ENCODE measurements around the gene GPN2. TPM values are rescaled to one million over a fixed set of nuclear protein-coding genes. Genes with fewer than 3 reads are reported as not detected.

GPN2 gene
- total RNA-seq, 1 experiment from 2014 or later = 11.9 TPM

- H3K27me3 ChIP-seq (replicated peaks) = no peaks in the 10 kb centered on the region
- H3K36me3 ChIP-seq = peaks cover 7% of the 10 kb centered on the region
- H3K4me3 ChIP-seq = no peak overlapping the region
- no peak for DNase-seq (ENCODE audit: low read depth in 1 of 2, low spot score in 2 of 2)
- peaks cover 2% of the 10 kb centered on the region for H3K4me1 ChIP-seq (replicated peaks)
- H3K27ac ChIP-seq = no peak overlapping the region
- H3K9me3 ChIP-seq (replicated peaks) = no peaks in the 10 kb centered on the region
Observed at GRCh38 chr1:26858891-26859640, 31.0 kb downstream of the GPN2 start.

- no peaks in the 10 kb centered on the region for H3K4me1 ChIP-seq (replicated peaks)
- H3K9me3 ChIP-seq (replicated peaks) = no peaks in the 10 kb centered on the region
- H3K27me3 ChIP-seq (replicated peaks) = no peaks in the 10 kb centered on the region
- peaks cover 16% of the 10 kb centered on the region for H3K36me3 ChIP-seq
- no peak overlapping the region for H3K27ac ChIP-seq
- H3K4me3 ChIP-seq = no peak overlapping the region
- DNase-seq (ENCODE audit: low read depth in 1 of 2, low spot score in 2 of 2) = no peak
Observed at GRCh38 chr1:26858160-26858559, 31.9 kb downstream of the GPN2 start.

GRCh38 chr1:26857473-26858060, 32.5 kb downstream of the GPN2 start:
- H3K36me3 ChIP-seq = peaks cover 20% of the 10 kb centered on the region
- no peak for DNase-seq (ENCODE audit: low read depth in 1 of 2, low spot score in 2 of 2)

GRCh38 chr1:26856604-26857469, 33.2 kb downstream of the GPN2 start:
- no peak overlapping the region for H3K4me3 ChIP-seq
- H3K27me3 ChIP-seq (replicated peaks) = no peaks in the 10 kb centered on the region
- H3K27ac ChIP-seq = no peak overlapping the region
- no peaks in the 10 kb centered on the region for H3K4me1 ChIP-seq (replicated peaks)
- no peaks in the 10 kb centered on the region for H3K9me3 ChIP-seq (replicated peaks)
- H3K36me3 ChIP-seq = peaks cover 27% of the 10 kb centered on the region
- no peak for DNase-seq (ENCODE audit: low read depth in 1 of 2, low spot score in 2 of 2)

More at GRCh38 chr1:26857473-26858060, 32.5 kb downstream of the GPN2 start:
- Histone ChIP-seq H3K9me3 (replicated peaks) (no peaks in the 10 kb centered on the region), H3K27me3 (replicated peaks) (no peaks in the 10 kb centered on the region), H3K4me3 (no peak overlapping the region), H3K4me1 (replicated peaks) (no peaks in the 10 kb centered on the region), H3K27ac (no peak overlapping the region)

GRCh38 chr1:26856181-26856580, 33.9 kb downstream of the GPN2 start:
- Histone ChIP-seq H3K4me3 (no peak overlapping the region), H3K4me1 (replicated peaks) (no peaks in the 10 kb centered on the region), H3K9me3 (replicated peaks) (no peaks in the 10 kb centered on the region), H3K27me3 (replicated peaks) (no peaks in the 10 kb centered on the region), H3K36me3 (peaks cover 34% of the 10 kb centered on the region), H3K27ac (no peak overlapping the region)
- no peak for DNase-seq (ENCODE audit: low read depth in 1 of 2, low spot score in 2 of 2)

GRCh38 chr1:26855636-26856035, 34.4 kb downstream of the GPN2 start:
- no peak overlapping the region for H3K4me3 ChIP-seq
- no peak for DNase-seq (ENCODE audit: low read depth in 1 of 2, low spot score in 2 of 2)
- H3K36me3 ChIP-seq = peaks cover 39% of the 10 kb centered on the region
- no peak overlapping the region for H3K27ac ChIP-seq
- no peaks in the 10 kb centered on the region for H3K9me3 ChIP-seq (replicated peaks)
- H3K27me3 ChIP-seq (replicated peaks) = no peaks in the 10 kb centered on the region
- H3K4me1 ChIP-seq (replicated peaks) = no peaks in the 10 kb centered on the region

GRCh38 chr1:26854906-26855305, 35.2 kb downstream of the GPN2 start:
- Histone ChIP-seq H3K27ac (no peak overlapping the region), H3K36me3 (peaks cover 47% of the 10 kb centered on the region), H3K27me3 (replicated peaks) (no peaks in the 10 kb centered on the region), H3K4me3 (no peak overlapping the region), H3K4me1 (replicated peaks) (no peaks in the 10 kb centered on the region), H3K9me3 (replicated peaks) (no peaks in the 10 kb centered on the region)
- no peak for DNase-seq (ENCODE audit: low read depth in 1 of 2, low spot score in 2 of 2)

GRCh38 chr1:26853600-26853999, 36.5 kb downstream of the GPN2 start:
- Histone ChIP-seq H3K27ac (no peak overlapping the region), H3K9me3 (replicated peaks) (no peaks in the 10 kb centered on the region), H3K4me3 (no peak overlapping the region), H3K27me3 (replicated peaks) (no peaks in the 10 kb centered on the region), H3K4me1 (replicated peaks) (peaks cover 11% of the 10 kb centered on the region), H3K36me3 (peaks cover 60% of the 10 kb centered on the region)
- DNase-seq (ENCODE audit: low read depth in 1 of 2, low spot score in 2 of 2) = no peak

- H3K4me1 ChIP-seq (replicated peaks) = peaks cover 14% of the 10 kb centered on the region
- no peaks in the 10 kb centered on the region for H3K27me3 ChIP-seq (replicated peaks)
- peak; percentile 79 to 94 for DNase-seq (ENCODE audit: low read depth in 1 of 2, low spot score in 2 of 2)
- H3K9me3 ChIP-seq (replicated peaks) = no peaks in the 10 kb centered on the region
- no peak overlapping the region for H3K4me3 ChIP-seq
- H3K36me3 ChIP-seq = peaks cover 63% of the 10 kb centered on the region
- H3K27ac ChIP-seq = no peak overlapping the region
Observed at GRCh38 chr1:26853156-26853555, 36.9 kb downstream of the GPN2 start.

GRCh38 chr1:26852701-26853100, 37.4 kb downstream of the GPN2 start:
- Histone ChIP-seq H3K4me3 (no peak overlapping the region), H3K4me1 (replicated peaks) (peaks cover 14% of the 10 kb centered on the region), H3K36me3 (peaks cover 66% of the 10 kb centered on the region), H3K9me3 (replicated peaks) (no peaks in the 10 kb centered on the region), H3K27ac (no peak overlapping the region), H3K27me3 (replicated peaks) (no peaks in the 10 kb centered on the region)
- DNase-seq (ENCODE audit: low read depth in 1 of 2, low spot score in 2 of 2) = no peak

GRCh38 chr1:26851106-26851684, 38.9 kb downstream of the GPN2 start:
- peaks cover 66% of the 10 kb centered on the region for H3K36me3 ChIP-seq
- peaks cover 14% of the 10 kb centered on the region for H3K4me1 ChIP-seq (replicated peaks)
- H3K4me3 ChIP-seq = no peak overlapping the region
- H3K9me3 ChIP-seq (replicated peaks) = no peaks in the 10 kb centered on the region
- no peak overlapping the region for H3K27ac ChIP-seq
- H3K27me3 ChIP-seq (replicated peaks) = no peaks in the 10 kb centered on the region
- no peak for DNase-seq (ENCODE audit: low read depth in 1 of 2, low spot score in 2 of 2)

- Histone ChIP-seq H3K4me1 (replicated peaks) (peaks cover 14% of the 10 kb centered on the region), H3K27me3 (replicated peaks) (no peaks in the 10 kb centered on the region), H3K27ac (peak overlapping the region; percentile 87), H3K36me3 (peaks cover 61% of the 10 kb centered on the region), H3K4me3 (no peak overlapping the region), H3K9me3 (replicated peaks) (no peaks in the 10 kb centered on the region)
- DNase-seq (ENCODE audit: low read depth in 1 of 2, low spot score in 2 of 2) = peak; percentile 62 to 85
Observed at GRCh38 chr1:26848941-26849774, 40.9 kb downstream of the GPN2 start.

GRCh38 chr1:26848499-26848898, 41.6 kb downstream of the GPN2 start:
- H3K4me1 ChIP-seq (replicated peaks) = peaks cover 14% of the 10 kb centered on the region
- H3K9me3 ChIP-seq (replicated peaks) = no peaks in the 10 kb centered on the region
- H3K36me3 ChIP-seq = peaks cover 54% of the 10 kb centered on the region
- DNase-seq (ENCODE audit: low read depth in 1 of 2, low spot score in 2 of 2) = no peak
- no peak overlapping the region for H3K4me3 ChIP-seq
- H3K27ac ChIP-seq = peak overlapping the region; percentile 87
- no peaks in the 10 kb centered on the region for H3K27me3 ChIP-seq (replicated peaks)
